WI38 (cell line): ENCODE data around the gene ZCCHC8.
A peak's percentile ranks its signal among the peaks of the same experiment; 100 is the strongest.

Experiments
- H3K4me3 ChIP-seq: 2 replicates; pipeline ENCODE4 v1.5.1; 2011; ENCODE audit warnings: low read depth, mild to moderate bottlenecking, control low read depth, low read length
- CTCF ChIP-seq: IDR thresholded peaks from 2 replicates; pipeline ENCODE4 v1.5.1; 2012; ENCODE audit warnings: low read depth, mild to moderate bottlenecking, control low read depth, low read length

ZCCHC8 gene

GRCh38 chr12:122508163-122508562 is 7.4 kb upstream of the ZCCHC8 start:
- no peak for TF ChIP-seq CTCF
- no peak overlapping the region for H3K4me3 ChIP-seq

- no peak for TF ChIP-seq CTCF
- no peak overlapping the region for H3K4me3 ChIP-seq
Measured at GRCh38 chr12:122506393-122506938, 5.7 kb upstream of the ZCCHC8 start.

DNA sequence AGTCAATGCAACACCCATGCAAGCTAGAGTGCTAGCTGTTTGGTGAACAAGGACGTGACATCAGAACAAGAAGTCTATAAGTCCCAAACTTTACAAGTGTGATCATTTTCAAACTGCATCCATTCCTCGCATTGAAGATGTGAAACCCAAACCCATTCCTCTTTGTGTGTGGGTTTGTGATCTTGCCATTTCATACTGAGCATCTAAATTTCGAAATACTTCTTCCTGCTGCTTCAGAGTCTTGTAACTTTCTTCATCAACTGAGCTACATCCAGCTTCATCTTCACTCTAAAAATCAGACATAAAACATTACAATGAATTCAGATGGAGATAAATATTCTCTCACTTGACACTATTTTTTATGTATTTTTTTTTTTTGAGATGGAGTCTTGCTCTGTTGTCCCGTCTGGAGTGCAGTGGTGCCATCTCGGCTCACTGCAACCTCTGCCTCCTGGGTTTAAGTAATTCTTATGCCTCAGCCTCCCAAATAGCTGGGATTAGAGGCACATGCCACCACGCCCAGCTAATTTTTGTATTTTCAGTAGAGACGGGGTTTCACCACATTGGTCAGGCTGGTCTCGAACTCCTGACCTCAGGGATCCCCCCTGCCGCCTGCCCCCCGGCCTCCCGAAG is 4.8 kb upstream of the ZCCHC8 start:
- TF ChIP-seq CTCF, result no peak
- H3K4me3 ChIP-seq, result no peak overlapping the region

- H3K4me3 ChIP-seq, result no peak overlapping the region
- TF ChIP-seq CTCF, result no peak
Measured at GRCh38 chr12:122503783-122504590, 3.3 kb upstream of the ZCCHC8 start.

- H3K4me3 ChIP-seq, result no peak overlapping the region
- no peak for TF ChIP-seq CTCF
Measured at GRCh38 chr12:122503147-122503751, 2.5 kb upstream of the ZCCHC8 start.

DNA sequence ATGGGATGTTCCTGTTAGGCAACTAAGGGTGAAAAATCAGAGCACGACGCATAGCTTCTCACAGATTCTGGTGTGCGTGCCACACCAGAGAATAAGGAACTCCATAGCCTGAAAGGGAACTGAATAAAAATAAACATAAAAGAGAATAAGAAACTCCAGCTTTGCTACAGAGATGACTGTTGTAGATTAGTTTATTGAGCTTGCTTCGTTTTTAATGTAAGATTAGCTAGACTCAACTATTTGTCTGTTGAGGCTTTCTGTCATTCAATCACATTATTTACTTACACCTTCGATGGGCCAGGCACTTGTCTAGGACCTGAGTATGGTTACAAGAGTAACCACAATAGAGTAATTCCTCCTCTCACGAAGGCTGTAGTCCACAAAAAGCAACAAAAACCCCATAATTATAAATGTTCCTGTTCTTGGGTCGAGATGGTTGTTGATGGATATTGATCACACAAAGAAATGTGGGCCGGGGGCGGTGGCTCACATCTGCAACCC is 807 bp upstream of the ZCCHC8 start:
- peak overlapping the region; percentile 84; the same call in 1 of the 2 replicates for H3K4me3 ChIP-seq
- no peak for TF ChIP-seq CTCF
